ENCODE results near the gene KRT17. TPM values are rescaled to one million over a fixed set of nuclear protein-coding genes. Genes with fewer than 3 reads are reported as not detected.
A peak's percentile ranks its signal among the peaks of the same experiment; 100 is the strongest.
"Not testable (repeated sequence)": the region's sequence is repeated elsewhere in the genome, so short reads cannot be mapped to it uniquely, and the experiment has no call there.

The KRT17 gene
- polyA plus RNA-seq, 3 donors from 2014 or later: not detected

DNA sequence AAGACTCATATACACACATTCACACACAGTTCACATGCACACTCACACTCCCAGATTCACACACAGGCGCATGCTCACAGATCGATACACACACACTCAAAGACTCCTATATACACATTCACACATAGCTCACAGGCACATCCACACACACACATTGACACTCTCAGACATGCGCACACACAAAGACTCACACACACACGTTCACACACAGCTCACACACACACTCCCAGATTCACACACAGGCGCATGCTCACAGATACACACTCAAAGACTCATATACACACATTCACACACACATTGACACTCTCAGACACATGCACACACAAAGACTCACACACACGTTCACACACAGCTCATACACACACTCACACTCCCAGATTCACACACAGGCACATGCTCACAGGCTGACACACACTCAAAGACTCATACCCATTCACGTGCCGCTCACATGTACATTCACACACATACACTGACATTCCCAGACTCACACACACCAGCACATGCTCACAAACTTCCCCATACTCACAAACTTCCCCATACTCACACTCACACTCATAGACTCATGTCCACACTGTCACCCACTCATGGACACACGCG lies 25.6 kb upstream of the KRT17 start:
- Mint-ChIP-seq H3K9me3 (no peaks in the 10 kb centered on the region), H3K27ac (no peak overlapping the region), H3K4me1 (peaks cover 10 to 12% of the 10 kb centered on the region in 2 donors), H3K4me3 (no peak overlapping the region), H3K36me3 (no peaks in the 10 kb centered on the region), H3K27me3 (ENCODE audit: low read depth in 3 of 3) (peaks cover 0 to 5% (median 4%) of the 10 kb centered on the region in 3 donors)
- no peak for DNase-seq

GRCh38 chr17:41648411-41649195 lies 24.2 kb upstream of the KRT17 start:
- H3K27ac Mint-ChIP-seq: peak overlapping the region in 3 of 6 donors; percentile 84 to 92 (median 88)
- H3K27me3 Mint-ChIP-seq (ENCODE audit: low read depth in 3 of 3): peaks cover 0 to 5% (median 4%) of the 10 kb centered on the region in 3 donors
- peaks cover 10 to 12% of the 10 kb centered on the region in 2 donors for H3K4me1 Mint-ChIP-seq
- no peaks in the 10 kb centered on the region for H3K36me3 Mint-ChIP-seq
- peak overlapping the region; percentile 75 to 85 (median 80) for H3K4me3 Mint-ChIP-seq
- H3K9me3 Mint-ChIP-seq: no peaks in the 10 kb centered on the region
- DNase-seq: peak; percentile 80 to 83 (median 82)

DNA sequence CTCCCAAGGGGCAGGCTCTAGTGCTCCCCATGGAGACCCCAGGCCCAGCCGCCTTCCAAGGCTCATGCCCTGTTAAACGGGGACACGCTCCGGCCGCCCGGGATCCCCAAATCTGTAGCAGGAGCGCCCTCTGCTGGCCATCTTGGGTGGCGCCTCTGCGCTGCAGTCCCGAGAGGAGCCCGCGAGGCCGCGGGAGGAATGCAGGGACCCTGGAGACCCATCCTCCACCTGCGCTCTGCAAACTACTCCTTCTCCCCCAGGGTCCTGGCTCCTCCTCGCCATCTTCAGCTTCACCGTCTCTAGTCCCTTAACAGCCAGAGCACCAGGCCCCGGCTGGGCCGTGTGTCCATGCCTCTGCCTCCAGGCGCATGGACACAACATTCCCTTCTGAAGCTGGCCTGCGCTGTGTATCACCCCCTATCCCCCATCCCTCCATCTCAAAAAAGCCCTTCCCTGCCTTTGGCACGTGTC lies 23.6 kb upstream of the KRT17 start:
- no peaks in the 10 kb centered on the region for H3K36me3 Mint-ChIP-seq
- H3K9me3 Mint-ChIP-seq: no peaks in the 10 kb centered on the region
- H3K4me1 Mint-ChIP-seq: peaks cover 10 to 12% of the 10 kb centered on the region in 2 donors
- peak overlapping the region in 2 of 6 donors; percentile 3 to 26 for H3K27ac Mint-ChIP-seq
- H3K4me3 Mint-ChIP-seq: peak overlapping the region; percentile 75 to 85 (median 80)
- peaks cover 0 to 5% (median 4%) of the 10 kb centered on the region in 3 donors for H3K27me3 Mint-ChIP-seq (ENCODE audit: low read depth in 3 of 3)
- DNase-seq: peak; percentile 79 to 83 (median 79)

DNA sequence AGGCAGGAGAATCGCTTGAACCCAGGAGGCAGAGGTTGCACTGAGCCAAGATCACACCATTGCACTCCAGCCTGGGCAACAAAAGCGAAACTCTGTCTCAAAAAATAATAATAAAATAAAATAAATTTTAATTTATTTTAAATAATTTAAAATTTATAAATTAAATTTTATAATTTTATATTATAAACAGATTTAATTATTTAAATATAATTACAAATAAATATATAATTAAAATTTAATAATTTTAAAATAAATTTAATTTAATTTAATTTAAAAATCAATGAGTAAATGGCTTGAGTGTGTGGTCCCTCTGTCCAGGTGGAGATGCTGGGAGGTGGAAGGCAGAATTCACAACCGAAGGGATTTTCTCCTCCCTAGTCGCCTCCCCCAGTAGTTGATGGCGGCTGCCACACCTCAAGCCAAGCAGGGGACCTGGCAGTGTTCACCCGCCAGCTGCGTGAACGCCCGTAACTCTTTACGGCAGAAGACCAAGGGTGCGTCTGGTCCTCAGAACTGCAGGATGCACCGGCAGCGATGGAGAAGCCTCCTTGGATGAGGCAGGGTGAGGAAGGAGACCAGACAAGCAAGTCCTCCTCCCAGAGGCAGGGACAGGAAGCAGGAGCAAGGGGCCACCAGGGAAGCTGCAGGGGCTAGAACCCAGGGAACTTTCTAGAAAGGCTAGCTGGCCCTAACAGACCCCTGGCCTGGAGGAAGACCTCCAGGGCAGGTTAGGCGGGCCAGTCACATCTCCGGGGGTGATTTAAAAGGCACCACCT lies 22.9 kb upstream of the KRT17 start:
- Mint-ChIP-seq H3K9me3 (no peaks in the 10 kb centered on the region), H3K27ac (peak overlapping the region in 1 of 6 donors; percentile 45), H3K27me3 (ENCODE audit: low read depth in 3 of 3) (peaks cover 0 to 5% (median 4%) of the 10 kb centered on the region in 3 donors), H3K4me1 (peaks cover 10 to 12% of the 10 kb centered on the region in 2 donors), H3K36me3 (no peaks in the 10 kb centered on the region), H3K4me3 (peak overlapping the region in 1 of 5 donors; percentile 41)
- DNase-seq: no peak

DNA sequence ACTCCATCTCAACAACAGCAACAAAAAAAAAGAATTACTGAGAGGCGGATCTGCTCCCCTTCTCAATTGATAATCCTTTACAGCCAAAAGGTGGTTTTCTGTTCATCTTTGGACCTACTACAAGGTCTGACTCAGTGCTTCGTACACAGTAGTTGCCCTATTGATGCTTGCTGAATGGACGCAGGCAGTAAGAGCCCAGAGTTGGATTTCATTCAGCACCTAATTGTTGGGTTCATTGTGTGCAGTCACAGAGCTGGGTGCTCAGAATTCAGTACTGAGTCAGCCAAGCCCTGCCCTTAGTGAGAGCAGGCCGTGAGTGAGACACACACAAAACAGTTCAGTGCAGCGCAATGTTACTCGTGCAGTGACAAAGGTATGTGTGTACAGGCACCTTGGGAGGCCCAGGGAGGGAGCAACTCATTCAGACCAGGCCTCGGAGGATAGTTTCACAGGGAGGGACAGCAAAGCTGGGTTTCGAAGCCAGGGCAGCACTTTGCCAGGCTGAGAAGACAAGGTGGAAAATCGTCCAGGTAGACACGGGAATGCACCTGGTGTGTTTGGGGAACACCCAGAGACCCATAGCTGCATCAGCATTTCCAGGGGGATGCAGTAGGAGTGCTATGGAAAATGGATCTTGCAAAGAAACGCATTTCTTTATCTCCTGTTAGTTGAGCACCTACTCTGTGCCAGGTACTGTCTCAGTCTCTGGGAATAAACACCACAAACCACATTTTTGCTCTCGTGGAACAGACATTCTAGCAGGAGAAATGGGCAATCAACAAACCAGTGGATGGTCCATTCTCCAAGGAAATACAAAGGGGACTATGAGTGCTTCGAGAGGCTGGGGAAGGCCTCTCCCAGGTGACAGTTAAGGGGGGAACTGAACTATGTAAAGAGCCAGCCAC lies 18.1 kb upstream of the KRT17 start:
- no peaks in the 10 kb centered on the region for H3K36me3 Mint-ChIP-seq
- H3K4me3 Mint-ChIP-seq: no peak overlapping the region
- no peaks in the 10 kb centered on the region for H3K4me1 Mint-ChIP-seq
- DNase-seq: no peak
- H3K9me3 Mint-ChIP-seq: no peaks in the 10 kb centered on the region
- H3K27me3 Mint-ChIP-seq (ENCODE audit: low read depth in 3 of 3): no peaks in the 10 kb centered on the region
- H3K27ac Mint-ChIP-seq: no peak overlapping the region

DNA sequence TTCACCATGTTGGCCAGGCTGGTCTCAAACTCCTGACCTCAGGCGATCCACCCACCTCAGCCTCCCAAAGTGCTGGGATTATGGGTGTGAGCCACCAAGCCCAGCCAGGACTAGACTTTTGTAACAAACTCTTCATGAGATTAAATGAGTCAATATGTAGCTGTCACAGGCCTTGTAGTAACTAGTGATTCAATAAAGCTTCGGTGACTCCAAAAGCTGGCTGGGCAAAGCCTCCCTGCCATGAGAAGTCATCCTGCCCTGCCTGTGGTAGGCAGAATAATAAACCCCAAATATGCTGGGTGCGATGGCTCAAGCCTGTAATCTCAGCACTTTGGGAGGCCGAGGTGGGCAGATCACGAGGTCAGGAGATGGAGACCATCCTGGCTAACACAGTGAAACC lies 16.2 kb upstream of the KRT17 start:
- not testable (repeated sequence) for H3K36me3 Mint-ChIP-seq; H3K27me3 Mint-ChIP-seq (ENCODE audit: low read depth in 3 of 3); DNase-seq; H3K9me3 Mint-ChIP-seq; H3K4me1 Mint-ChIP-seq; H3K4me3 Mint-ChIP-seq; H3K27ac Mint-ChIP-seq

GRCh38 chr17:41639492-41640473 lies 15.4 kb upstream of the KRT17 start:
- H3K4me1 Mint-ChIP-seq: no peaks in the 10 kb centered on the region
- no peaks in the 10 kb centered on the region for H3K9me3 Mint-ChIP-seq
- H3K27ac Mint-ChIP-seq: no peak overlapping the region
- no peaks in the 10 kb centered on the region for H3K27me3 Mint-ChIP-seq (ENCODE audit: low read depth in 3 of 3)
- no peak for DNase-seq
- H3K4me3 Mint-ChIP-seq: no peak overlapping the region
- no peaks in the 10 kb centered on the region for H3K36me3 Mint-ChIP-seq

DNA sequence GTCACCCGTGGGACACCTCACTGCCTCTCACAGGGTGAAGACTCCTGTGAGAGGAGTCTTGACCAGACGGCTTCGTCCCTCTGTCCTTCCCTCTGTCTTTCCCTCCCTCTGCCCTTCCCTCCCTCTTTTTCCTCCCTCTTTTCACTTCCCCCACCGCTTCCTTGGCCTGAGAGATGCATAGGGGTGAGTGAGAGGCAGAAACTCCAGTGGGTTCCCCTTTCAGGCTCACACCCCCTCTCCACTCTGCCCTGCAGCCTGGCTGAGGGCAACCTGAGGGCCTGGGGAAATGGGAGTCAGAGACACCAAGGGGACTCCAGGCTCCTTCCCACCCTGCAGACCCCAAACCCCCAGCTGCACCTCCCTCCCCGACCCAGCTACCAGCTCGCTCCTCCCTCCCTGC lies 14.6 kb upstream of the KRT17 start:
- Mint-ChIP-seq H3K36me3 (no peaks in the 10 kb centered on the region), H3K4me1 (no peaks in the 10 kb centered on the region), H3K27me3 (ENCODE audit: low read depth in 3 of 3) (no peaks in the 10 kb centered on the region), H3K4me3 (no peak overlapping the region), H3K27ac (no peak overlapping the region), H3K9me3 (no peaks in the 10 kb centered on the region)
- DNase-seq: no peak

DNA sequence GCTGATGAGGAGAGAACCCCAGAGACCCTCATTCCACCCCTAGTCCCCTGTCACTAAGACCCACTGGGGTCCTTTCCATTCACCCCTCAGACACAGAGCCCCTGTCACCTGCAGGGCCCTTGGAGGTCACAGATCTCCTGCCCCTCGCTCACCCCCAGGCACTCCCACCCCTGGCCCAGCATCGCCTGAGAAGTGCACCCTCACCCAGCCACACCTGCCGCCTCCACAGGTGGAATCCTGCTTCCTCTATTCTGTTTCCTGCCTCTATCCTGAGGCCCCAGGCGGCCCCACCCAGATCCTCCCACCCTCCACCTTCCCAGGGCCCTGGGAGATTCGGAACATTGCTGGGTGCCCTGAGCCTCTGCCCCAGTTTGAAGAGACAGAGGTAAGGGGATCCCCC lies 13.8 kb upstream of the KRT17 start:
- DNase-seq: no peak
- Mint-ChIP-seq H3K27me3 (ENCODE audit: low read depth in 3 of 3) (no peaks in the 10 kb centered on the region), H3K9me3 (no peaks in the 10 kb centered on the region), H3K4me1 (no peaks in the 10 kb centered on the region), H3K36me3 (no peaks in the 10 kb centered on the region), H3K4me3 (no peak overlapping the region), H3K27ac (no peak overlapping the region)

GRCh38 chr17:41636652-41637051 lies 12.3 kb upstream of the KRT17 start:
- H3K27ac Mint-ChIP-seq: no peak overlapping the region
- no peaks in the 10 kb centered on the region for H3K36me3 Mint-ChIP-seq
- H3K4me1 Mint-ChIP-seq: no peaks in the 10 kb centered on the region
- no peak for DNase-seq
- no peak overlapping the region for H3K4me3 Mint-ChIP-seq
- no peaks in the 10 kb centered on the region for H3K9me3 Mint-ChIP-seq
- no peaks in the 10 kb centered on the region for H3K27me3 Mint-ChIP-seq (ENCODE audit: low read depth in 3 of 3)

- Mint-ChIP-seq H3K9me3 (no peaks in the 10 kb centered on the region), H3K27me3 (ENCODE audit: low read depth in 3 of 3) (no peaks in the 10 kb centered on the region), H3K27ac (no peak overlapping the region), H3K4me1 (no peaks in the 10 kb centered on the region), H3K36me3 (no peaks in the 10 kb centered on the region), H3K4me3 (no peak overlapping the region)
- no peak for DNase-seq
These were observed 11.0 kb upstream of the KRT17 start for GRCh38 chr17:41635121-41636097.

Measured in immature natural killer cell (primary cell).